HG03066 (cell line): ENCODE data around the gene MRPS31.
"Not testable (repeated sequence)": the region's sequence is repeated elsewhere in the genome, so short reads cannot be mapped to it uniquely, and the experiment has no call there.

Experiments
- ATAC-seq: cut with Tn5 transposase; IDR thresholded peaks from one replicate; pipeline ENCODE4 v1.9.1; 2021; ENCODE audit warnings: low read depth; ENCODE audit not compliant: unreplicated experiment

Gene MRPS31

DNA sequence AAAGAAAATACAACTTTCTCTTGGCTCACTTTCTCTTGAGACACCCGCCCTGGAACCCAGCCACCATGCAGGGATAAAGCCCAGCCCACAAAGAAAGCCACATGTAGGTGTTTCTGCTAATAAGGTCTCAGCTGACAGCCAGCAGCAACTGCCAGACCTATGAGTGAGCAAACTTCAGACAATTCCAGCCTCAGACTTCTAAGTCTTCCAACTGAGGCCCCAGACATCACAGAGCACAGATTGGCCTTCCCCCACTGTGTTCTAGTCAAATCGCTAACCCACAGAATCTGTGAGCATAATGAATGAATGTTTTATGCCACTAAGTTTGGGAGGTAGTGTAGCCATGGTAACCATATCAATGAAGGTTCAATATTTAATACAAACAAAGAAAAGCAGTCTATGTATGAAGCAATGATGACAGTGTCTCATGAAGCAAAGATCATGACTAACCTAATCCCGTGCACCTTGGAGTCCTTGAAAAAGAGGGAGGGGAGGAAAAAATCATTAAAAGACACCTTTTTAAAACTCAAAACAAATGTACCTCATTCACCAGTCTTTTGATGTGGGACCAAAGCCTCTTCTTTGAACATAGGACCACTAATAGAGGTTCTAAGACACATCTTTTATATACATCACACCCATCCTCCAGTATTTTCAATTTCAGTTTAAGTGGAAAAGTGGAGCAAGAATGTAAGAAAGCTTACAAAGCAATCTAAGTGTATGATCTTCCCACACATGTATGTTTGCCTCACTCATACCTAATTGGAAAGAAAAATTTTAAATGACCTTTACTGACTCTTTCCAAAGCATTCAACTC, 6.2 kb downstream of the MRPS31 start:
- no peak for ATAC-seq

DNA sequence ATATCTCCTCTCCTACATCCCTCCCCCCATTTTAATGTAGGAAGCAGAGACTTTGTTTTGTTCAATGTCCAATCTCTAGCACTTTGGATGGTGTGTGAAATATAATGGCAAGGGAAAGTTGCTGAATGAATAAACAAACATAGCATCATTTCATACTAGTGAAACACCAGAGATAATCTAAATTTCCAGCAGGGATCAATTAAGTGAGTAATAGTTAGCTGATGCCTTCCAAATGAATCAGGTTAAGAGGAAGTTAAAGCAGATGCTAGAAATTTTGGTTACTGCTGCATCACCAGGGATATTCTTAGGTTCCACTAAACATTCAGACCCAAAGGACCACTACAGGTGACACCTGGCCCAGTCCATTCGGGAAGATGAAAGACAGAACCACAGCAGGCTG, 8.1 kb downstream of the MRPS31 start:
- no peak for ATAC-seq

DNA sequence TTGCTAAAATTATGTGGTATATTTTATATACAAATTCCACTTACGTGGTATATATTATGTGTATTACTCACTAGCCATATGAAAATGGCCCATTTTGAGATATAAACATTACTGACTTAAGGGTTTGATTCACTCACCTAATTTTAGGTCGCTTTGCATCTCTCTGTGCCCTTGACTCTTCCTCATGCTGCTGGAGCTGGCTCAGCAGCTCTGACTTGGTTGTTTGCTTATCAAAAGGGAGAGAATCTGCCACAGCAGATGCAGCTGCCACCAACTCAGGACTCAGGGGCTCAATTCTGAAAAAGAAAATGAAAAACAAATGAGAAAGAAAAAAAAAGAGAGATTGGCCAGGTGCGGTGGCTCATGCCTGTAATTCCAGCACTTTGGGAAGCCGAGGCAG, 12.2 kb downstream of the MRPS31 start:
- no peak for ATAC-seq

DNA sequence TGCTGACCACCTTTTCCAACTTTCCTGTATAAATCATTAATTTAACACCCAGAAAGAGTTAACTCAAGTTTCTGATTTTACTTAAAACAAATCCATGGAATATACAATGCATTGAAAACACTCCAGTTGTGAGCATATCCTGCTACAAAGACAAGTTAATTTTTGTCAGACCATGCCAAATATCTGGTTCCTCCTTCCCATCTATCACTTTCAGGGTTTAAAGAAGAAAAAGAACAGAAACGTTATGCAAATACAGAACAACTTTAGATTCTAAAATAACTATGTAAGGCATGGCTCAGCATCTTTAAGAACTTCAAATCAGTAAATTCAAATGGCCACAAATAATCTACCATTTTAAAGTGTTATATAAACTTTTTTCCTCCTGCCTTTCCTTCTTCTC, 14.9 kb downstream of the MRPS31 start:
- peak; percentile 72 for ATAC-seq

DNA sequence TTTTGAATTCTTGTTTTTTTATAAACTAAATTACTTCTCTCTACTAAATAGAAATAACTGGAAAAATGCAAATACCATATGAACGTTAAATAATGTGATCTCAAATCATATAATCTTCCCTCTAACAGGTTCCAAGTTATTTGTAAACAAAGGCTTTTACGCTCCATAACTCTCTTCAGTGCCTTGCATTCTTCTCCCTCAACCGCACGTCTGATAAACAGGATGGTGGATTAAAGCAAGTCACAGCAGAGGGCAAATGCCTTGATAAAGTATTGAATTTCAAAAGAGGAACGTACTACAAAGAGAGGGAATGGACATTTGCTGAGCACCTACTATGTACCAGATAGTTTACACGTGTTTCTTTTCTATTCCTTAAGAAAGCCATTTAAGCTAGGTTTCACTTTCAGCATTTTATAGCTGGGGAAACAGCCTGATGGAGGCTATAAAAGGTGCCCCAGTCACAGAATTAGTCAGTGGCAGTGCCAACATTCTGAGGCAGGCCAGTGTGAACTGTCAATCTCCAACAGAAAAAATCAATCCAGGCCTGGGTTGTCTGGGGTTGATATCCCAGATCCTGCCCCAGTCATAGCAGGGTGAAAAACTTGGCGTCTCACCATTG, 15.8 kb downstream of the MRPS31 start:
- no peak for ATAC-seq

DNA sequence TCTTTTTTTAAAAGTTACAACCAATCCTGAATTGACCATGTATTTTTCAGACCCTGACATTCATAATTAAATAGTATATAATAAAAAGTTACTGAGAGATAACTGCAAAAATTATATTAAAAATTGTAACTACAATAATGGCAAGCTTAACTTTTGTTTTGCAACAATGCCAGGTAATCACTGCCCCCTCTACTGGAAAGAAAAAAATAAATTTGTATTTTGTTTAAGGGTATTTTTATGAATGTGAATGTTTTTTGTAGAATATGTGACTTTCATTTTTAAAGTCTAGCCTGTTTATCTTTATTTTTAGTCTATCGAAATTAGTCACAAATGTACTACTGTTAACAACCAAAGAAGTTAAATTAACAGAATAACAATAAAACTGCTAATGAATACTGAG, 21.7 kb downstream of the MRPS31 start:
- ATAC-seq = no peak

DNA sequence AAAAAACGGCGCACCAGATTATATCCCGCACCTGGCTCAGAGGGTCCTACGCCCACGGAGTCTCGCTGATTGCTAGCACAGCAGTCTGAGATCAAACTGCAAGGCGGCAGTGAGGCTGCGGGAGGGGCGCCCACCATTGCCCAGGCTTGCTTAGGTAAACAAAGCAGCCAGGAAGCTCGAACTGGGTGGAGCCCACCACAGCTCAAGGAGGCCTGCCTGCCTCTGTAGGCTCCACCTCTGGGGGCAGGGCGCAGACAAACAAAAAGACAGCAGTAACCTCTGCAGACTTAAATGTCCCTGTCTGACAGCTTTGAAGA, 35.8 kb downstream of the MRPS31 start:
- not testable (repeated sequence) for ATAC-seq

DNA sequence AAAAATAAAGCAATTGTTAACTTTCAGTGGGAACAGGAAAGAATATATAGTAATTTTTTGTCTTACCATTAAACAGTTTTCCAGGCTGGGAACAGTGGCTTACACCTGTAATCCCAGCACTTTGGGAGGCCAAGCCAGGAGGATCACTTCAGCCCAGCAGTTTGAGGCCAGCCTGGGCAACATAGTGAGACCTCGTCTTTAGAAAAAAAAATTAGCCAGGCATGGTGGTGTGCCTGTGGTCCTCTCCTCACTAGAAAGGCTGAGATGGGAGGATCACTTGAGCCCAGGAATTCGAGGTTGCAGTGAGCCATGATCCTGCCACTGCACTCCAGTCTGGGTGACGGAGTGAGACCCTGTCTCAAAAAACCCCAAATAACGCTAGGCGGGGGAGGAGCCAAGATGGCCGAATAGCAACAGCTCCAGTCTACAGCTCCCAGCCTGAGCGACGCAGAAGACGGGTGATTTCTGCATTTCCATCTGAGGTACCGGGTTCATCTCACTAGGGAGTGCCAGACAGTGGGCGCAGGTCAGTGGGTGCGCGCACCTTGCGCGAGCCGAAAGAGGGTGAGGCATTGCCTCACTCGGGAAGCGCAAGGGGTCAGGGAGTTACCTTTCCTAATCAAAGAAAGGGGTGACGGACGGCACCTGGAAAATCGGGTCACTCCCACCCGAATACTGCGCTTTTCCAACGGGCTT, 36.3 kb downstream of the MRPS31 start:
- not testable (repeated sequence) for ATAC-seq

DNA sequence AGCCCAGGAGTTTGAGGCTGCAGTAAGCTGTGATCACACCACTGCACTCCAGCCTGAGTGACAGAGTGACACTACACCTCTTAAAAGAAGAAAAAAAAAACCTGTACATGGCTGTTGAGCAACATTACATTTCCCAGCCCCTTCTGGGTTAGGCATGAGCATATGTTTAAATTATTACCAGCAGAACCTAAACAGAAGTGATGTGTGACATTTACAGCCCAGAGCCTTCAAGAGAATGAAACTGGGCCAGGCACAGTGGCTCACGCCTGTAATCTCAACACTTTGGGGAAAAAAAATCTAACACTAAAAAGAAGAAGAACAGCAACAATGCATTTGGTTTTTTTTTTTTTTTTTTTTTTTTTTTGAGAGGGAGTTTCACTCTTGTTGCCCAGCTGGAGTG, 38.3 kb downstream of the MRPS31 start:
- ATAC-seq = no peak

DNA sequence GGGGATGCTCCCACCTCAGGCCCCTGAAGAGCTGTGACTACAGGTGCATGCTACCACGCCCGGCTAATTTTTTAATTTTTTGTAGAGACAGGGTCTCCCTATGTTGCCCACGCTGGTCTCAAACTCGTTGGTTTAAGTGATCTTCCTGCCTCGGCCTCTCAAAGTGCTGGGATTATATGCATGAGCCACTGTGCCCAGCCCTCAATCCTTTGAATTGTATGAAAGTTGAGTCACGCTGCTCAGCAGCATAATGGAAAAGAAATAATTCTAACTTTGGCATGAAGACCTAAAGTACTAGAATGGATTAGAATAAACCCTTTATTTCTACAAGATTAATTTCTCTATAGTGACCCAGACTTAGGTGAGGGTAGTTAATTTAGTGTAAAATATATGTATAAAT, 42.4 kb downstream of the MRPS31 start:
- no peak for ATAC-seq

DNA sequence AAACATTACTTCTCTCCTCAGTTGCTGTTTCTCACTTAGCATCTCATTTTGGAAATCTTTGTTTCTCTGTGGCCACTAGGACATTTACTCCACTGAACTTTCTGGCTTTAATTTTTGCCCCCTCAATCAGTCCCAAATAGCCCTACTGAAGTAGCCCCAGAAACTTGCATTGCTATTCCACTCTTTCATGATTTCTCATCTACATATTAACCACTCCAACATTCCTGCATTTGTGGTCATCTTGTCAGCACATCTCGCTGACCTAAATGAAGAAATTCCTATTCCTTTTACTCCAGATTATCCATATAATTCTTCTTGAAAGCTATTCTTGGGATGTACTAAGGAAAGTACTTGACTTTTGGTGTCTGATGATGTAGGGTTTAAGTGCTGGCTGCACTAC, 56.6 kb downstream of the MRPS31 start:
- not testable (repeated sequence) for ATAC-seq

DNA sequence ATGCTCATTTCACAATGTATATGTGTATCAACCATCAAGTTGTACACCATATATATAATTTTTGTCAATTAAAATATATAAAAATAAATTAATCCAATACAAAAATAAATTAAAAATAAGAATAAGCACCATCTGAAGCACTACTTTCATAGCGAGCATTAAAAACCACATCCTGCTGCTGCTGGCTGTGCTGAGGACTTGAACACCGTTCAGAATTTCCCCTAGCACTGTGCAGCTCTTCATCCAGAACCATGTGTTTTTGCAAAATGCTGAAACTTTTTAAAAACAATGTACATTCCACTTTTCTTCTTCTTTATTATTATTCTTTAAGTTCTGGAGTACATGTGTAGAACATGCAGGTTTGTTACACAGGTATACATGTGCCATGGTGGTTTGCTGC, 64.6 kb downstream of the MRPS31 start:
- ATAC-seq = no peak

DNA sequence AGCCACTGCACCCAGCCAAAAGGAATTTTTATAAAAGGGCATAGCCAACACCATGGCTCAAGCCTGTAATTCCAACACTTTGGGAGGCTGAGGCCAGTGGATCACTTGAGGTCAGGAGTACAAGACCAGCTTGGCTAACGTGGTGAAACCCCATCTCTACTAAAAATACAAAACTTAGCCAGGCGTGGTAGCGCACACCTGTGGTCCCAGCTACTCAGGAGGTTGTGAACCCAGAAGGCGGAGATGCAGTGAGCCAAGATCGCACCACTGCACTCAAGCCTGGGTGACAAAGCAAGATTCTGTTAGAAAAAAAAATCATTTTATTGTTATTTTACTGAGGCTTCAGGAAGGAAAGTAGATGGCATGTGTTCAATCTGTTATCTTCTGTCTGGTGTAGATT, 73.3 kb downstream of the MRPS31 start:
- peak; percentile 71 for ATAC-seq

DNA sequence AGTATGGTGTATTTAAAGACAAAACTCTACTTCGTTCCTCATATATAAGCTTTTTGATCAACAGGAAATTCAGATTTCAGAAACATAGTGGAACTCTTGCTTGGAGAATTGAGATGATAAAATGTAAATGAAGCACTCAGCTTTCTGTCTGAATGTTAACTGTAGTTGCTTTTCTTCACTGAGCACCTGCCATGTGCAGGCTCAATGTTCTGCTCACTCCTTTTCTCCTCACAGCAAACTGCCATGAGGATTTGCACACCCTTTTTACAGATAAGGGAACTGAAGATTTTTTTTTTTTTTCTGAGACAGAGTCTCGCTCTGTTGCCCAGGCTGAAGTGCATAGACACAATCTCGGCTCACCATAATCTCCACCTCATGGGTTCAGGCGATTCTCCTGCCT, 76.6 kb downstream of the MRPS31 start:
- no peak for ATAC-seq

DNA sequence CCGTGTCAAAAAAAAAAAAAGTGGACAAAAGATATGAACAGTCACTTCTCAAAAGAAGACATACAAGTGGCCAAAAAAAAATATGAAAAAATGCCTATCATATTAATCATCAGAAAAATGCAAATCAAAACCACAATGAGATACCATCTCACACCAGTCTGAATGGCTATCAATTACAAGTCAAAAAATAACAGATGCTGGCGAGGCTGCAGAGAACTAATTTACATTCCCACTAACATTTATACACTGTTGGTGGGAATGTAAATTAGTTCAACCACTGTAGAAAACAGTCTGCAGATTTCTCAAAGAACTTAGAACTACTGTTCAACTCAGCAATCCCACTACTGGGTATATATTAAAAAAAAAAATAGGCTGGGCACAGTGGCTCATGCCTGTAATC, 78.0 kb downstream of the MRPS31 start:
- ATAC-seq = peak; percentile 46

DNA sequence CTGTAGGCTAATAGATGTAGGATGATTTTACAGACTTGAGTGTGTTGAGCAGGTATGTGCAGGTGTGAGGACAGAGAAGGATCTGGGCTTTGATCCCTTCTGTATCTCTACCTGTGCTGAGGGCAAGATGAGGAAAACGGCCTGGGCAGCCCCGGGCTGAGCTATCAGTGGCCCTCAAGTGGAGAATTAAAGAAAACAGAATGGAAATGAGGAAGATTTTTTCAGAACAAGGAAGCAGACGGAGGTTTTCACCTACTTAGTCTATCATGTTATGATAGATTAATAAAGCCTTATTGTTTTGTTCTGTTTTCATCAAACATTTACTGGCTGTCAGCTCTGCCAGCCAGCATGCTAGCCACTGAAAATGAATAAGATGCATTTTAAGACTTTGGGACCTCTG, 82.2 kb downstream of the MRPS31 start:
- ATAC-seq = no peak

DNA sequence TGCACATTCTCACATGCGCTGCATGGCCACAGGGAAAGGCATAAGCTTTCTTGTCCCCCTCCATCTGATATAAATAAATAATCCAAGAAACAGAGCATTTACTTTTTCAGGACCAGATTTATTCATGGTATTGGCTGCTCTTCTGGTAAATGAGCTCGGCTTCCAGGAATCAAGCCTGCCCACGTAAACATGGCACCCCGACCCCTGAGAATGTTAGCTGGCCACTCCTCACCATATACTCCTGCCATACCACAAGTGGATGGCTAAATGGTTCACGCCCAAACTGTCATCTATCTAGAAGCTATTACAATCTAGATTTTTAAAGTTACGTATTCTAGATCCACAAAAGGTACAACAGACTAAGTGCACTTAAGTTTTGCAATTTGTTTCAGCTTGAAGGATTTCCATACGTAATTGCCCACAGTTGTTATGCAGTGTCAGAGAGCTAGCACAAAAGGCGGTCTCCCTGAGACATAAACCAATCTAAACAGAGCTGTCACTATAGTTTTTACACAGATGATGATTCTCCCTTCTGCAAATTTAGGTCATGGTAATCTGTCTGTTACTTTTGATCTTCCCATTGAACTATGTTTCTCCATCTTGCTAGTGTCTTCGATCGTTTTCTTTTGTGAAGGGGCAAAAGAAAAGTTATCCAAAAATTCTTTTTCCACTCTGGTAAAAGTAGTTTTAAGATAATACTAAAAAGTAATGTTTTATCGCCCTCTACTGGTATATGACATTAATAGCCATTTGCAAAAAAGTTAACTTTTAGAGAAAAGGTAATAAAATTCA, 88.3 kb downstream of the MRPS31 start:
- no peak for ATAC-seq

DNA sequence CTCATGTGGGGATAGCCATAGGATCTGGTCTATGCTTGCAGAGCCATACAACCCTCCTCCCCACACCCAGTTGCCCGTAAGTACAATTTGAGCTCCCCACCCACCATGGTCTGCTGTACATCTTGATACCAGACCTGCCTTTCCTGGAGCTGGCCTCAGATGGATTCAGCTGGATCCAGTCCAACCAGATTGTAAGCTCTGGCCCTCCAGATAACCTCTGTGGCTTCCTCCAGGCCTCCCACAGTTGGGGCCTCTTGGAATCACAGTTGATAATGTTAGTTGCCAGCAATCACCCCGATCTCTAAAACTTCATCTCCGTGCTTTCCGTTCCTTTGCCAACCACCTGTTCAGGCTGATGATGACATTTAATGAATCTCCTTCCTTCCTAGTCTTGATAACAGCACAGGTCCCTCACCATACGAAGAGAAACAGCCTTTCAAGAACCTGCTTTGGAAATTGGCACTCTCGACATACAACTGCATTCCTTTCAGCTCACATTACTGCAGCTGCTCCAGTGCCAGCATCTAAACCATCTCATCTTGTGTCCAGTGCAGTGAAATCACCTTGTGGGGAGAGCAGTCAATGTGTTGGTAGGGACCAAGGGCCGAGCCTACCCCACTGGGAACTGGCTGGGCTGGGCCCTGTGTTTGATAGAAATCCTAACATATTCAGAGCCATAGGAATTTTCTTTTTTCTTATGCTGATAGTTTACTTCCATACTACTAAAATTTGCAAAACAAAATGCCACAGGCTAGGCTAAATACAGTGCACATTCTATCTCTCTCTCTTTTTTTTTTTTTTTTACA, 89.4 kb downstream of the MRPS31 start:
- ATAC-seq = no peak

DNA sequence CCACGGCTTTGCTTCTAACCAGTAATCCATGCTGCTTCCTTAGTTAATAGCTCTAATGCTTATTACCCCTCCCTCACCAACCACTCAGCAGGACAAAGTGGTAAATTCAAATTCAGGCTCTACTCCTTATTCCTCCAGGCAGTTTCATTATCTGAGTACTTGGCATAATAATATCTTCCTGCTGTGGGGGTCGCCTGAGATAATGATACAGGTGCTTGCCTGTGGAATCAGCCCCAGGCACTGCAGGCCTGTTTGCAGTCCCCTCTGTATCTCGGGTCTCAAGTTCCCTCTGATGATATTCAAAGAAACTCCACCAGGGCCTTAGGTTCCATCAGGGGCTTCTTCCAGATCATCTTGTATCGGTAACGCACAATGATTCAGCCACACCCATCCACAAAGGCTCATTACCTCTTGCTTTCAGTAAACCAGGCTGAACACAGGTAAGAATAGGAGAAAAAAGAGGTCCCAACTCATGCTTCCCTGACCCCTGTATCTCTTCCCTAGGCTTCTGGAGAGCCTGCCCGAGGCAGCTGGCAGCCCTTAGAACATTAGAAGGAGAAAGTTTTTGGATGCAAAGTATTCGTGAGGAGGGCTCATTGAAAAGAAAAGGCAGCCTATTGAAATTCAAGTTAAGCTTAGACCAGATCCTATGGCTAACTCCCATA, 90.2 kb downstream of the MRPS31 start:
- ATAC-seq = no peak

DNA sequence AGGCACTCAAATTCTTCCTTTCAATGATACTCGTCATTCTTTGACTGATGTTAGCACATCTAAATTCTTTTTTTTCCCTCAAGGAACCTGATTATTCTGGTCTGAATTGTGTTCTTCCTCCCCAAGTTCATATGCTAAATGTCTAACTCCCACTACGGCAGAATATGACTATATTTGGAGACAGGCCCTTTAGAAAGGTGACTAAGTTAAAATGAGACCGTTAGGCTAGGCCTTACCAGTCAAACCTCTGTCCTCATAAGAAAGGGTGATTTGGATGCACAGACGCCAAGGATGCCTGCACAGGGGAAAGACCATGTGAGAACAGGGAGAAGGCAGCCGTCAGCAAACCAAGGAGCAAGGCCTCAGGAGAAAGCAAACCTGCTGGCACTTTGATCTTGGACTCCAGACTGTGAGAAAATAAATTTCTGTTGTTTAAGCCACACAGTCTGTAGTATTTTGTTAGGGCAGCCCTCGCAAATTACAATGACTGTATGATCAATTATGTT, 91.5 kb downstream of the MRPS31 start:
- ATAC-seq = no peak
